GM06990 (cell line): ENCODE data around the gene NT5M.

ENCODE experiments used
- DNase-seq: peaks from one replicate; pipeline ENCODE4 v3.0.0-alpha.2; 2011; ENCODE audit not compliant: insufficient read length; ENCODE audit errors: extremely low read depth
- H3K27me3 ChIP-seq: replicated peaks from 2 replicates; pipeline ENCODE4 v1.6.0; 2011; ENCODE audit warnings: low read length; ENCODE audit not compliant: control insufficient read depth, insufficient read depth
- H3K36me3 ChIP-seq: 2 replicates; pipeline ENCODE4 v1.5.1; 2011; ENCODE audit warnings: low read length; ENCODE audit not compliant: control insufficient read depth, insufficient read depth
- H3K4me3 ChIP-seq: replicated peaks from 2 replicates; pipeline ENCODE4 v1.5.1; 2011; ENCODE audit warnings: low read depth, mild to moderate bottlenecking, control low read depth, low read length
- CTCF ChIP-seq: IDR thresholded peaks from 2 replicates; pipeline ENCODE4 v1.5.1; 2011; ENCODE audit warnings: low read length, control low read depth, mild to moderate bottlenecking, inconsistent platforms; ENCODE audit not compliant: insufficient read depth, poor library complexity, severe bottlenecking

Gene NT5M

GRCh38 chr17:17346428-17347233 lies 43.5 kb downstream of the NT5M start:
- no peaks in the 10 kb centered on the region for H3K27me3 ChIP-seq
- H3K4me3 ChIP-seq = no peak overlapping the region
- no peaks in the 10 kb centered on the region for H3K36me3 ChIP-seq
- TF ChIP-seq CTCF = no peak
- DNase-seq = no peak

GRCh38 chr17:17347234-17347955 lies 44.2 kb downstream of the NT5M start:
- H3K27me3 ChIP-seq = no peaks in the 10 kb centered on the region
- DNase-seq = no peak
- TF ChIP-seq CTCF = no peak
- no peak overlapping the region for H3K4me3 ChIP-seq
- H3K36me3 ChIP-seq = no peaks in the 10 kb centered on the region

- Histone ChIP-seq H3K4me3 (no peak overlapping the region), H3K36me3 (no peaks in the 10 kb centered on the region), H3K27me3 (no peaks in the 10 kb centered on the region)
- DNase-seq = no peak
- no peak for TF ChIP-seq CTCF
These were observed 45.0 kb downstream of the NT5M start for GRCh38 chr17:17347956-17348871.

GRCh38 chr17:17348872-17349723 lies 45.9 kb downstream of the NT5M start:
- no peaks in the 10 kb centered on the region for H3K36me3 ChIP-seq
- DNase-seq = no peak
- H3K27me3 ChIP-seq = no peaks in the 10 kb centered on the region
- no peak for TF ChIP-seq CTCF
- H3K4me3 ChIP-seq = no peak overlapping the region

- no peak for DNase-seq
- no peaks in the 10 kb centered on the region for H3K36me3 ChIP-seq
- no peak for TF ChIP-seq CTCF
- no peak overlapping the region for H3K4me3 ChIP-seq
- H3K27me3 ChIP-seq = no peaks in the 10 kb centered on the region
These were observed 46.5 kb downstream of the NT5M start for GRCh38 chr17:17349724-17350106.
